KMS-11 (cell line): ENCODE data around the gene CA11.
"Not testable (repeated sequence)": the region's sequence is repeated elsewhere in the genome, so short reads cannot be mapped to it uniquely, and the experiment has no call there.

Source experiments
- H2AFZ ChIP-seq: fragments of 200-600 bp; sonication (generic); 2 replicates; pipeline ENCODE4 v1.6.1; 2016; ENCODE audit warnings: antibody characterized with exemption, mixed run types, low read depth
- H3K27ac ChIP-seq: fragments of 200-600 bp; sonication (generic); 2 replicates; pipeline ENCODE4 v1.6.1; 2016; ENCODE audit warnings: mild to moderate bottlenecking, mixed run types
- H3K27me3 ChIP-seq: fragments of 200-600 bp; sonication (generic); 2 replicates; pipeline ENCODE4 v1.6.1; 2017; ENCODE audit warnings: mild to moderate bottlenecking, low read depth, mixed run types, moderate library complexity; ENCODE audit not compliant: insufficient read depth
- H3K36me3 ChIP-seq: fragments of 200-600 bp; sonication (generic); 2 replicates; pipeline ENCODE4 v1.6.1; 2017; ENCODE audit warnings: mild to moderate bottlenecking, mixed run types; ENCODE audit not compliant: insufficient read depth
- H3K4me1 ChIP-seq: fragments of 200-600 bp; sonication (generic); 2 replicates; pipeline ENCODE4 v1.6.1; 2016; ENCODE audit warnings: mild to moderate bottlenecking, low read depth, mixed run types; ENCODE audit not compliant: poor library complexity, severe bottlenecking
- H3K4me2 ChIP-seq: fragments of 200-600 bp; sonication (generic); 2 replicates; pipeline ENCODE4 v1.7.0; 2016; ENCODE audit warnings: mild to moderate bottlenecking, mixed run types
- H3K4me3 ChIP-seq: fragments of 200-600 bp; sonication (generic); IDR thresholded peaks from 2 replicates; pipeline ENCODE4 v1.6.1; 2017; ENCODE audit warnings: low read depth, low read length, mixed read lengths; ENCODE audit not compliant: insufficient read depth
- H3K79me2 ChIP-seq: fragments of 200-600 bp; sonication (generic); 2 replicates; pipeline ENCODE4 v1.6.1; 2016; ENCODE audit warnings: low read depth, mixed run types; ENCODE audit not compliant: insufficient read depth
- H3K9ac ChIP-seq: fragments of 200-600 bp; sonication (generic); 2 replicates; pipeline ENCODE4 v1.6.1; 2016; ENCODE audit warnings: mild to moderate bottlenecking, mixed run types
- H4K20me1 ChIP-seq: fragments of 200-600 bp; sonication (generic); 2 replicates; pipeline ENCODE4 v1.6.1; 2016; ENCODE audit warnings: mild to moderate bottlenecking, mixed run types; ENCODE audit not compliant: insufficient read depth
- TF ChIP-seq, protein P1 (sequence below): fragments of 200-600 bp; sonication (generic); conservative IDR thresholded peaks from 2 replicates; pipeline ENCODE4 v1.6.1; 2017; ENCODE audit warnings: low read depth, mild to moderate bottlenecking, antibody characterized with exemption, low read length, moderate library complexity, mixed read lengths

The CA11 gene

DNA sequence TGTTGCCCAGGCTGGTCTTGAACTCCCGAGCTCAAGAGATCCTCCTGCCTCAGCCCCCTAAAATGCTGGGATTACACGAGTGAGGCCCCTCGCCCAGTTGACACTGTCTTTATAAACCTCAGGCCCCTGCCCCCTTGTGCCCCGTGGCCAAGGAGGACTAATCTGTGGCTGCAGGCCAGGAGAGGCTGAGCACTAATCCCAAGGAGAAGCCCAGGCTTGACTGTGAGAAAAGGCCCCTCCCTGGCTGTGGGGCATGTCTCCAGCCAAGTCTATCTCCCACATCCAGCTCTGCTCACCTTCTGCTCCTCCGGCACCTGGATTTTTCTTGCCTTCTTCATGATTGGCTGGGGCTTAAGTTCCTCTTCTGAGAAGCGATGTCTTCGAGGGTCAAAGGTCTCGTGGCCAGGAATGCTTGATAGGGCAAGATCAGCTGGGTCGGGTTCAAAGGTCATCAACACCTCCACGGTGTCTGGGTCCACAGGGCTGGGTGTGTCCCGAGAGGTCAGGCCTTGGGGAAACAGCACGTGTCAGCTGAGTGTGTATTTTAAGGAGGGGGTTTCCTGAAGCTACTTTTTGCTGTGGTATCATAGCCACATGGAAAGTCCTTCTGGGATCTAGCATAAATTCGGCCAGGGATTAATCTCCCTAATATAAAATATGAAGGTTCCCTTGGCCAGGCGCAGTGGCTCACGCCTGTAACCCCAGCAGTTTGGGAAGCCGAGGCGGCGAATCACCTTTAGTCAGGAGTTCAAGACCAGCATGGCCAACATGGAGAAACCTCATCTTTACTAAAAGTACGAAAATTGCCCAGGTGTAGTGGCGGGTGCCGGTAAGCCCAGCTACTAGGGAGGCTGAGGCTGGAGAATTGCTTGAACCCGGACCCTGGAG is 12.6 kb downstream of the CA11 start:
- no peak overlapping the region for H3K4me3 ChIP-seq
- H3K4me1 ChIP-seq, result peaks cover 41% of the 10 kb centered on the region
- no peaks in the 10 kb centered on the region for H3K36me3 ChIP-seq
- H4K20me1 ChIP-seq, result no peaks in the 10 kb centered on the region
- H3K4me2 ChIP-seq, result peak overlapping the region; percentile 92
- TF ChIP-seq, protein P1, sequence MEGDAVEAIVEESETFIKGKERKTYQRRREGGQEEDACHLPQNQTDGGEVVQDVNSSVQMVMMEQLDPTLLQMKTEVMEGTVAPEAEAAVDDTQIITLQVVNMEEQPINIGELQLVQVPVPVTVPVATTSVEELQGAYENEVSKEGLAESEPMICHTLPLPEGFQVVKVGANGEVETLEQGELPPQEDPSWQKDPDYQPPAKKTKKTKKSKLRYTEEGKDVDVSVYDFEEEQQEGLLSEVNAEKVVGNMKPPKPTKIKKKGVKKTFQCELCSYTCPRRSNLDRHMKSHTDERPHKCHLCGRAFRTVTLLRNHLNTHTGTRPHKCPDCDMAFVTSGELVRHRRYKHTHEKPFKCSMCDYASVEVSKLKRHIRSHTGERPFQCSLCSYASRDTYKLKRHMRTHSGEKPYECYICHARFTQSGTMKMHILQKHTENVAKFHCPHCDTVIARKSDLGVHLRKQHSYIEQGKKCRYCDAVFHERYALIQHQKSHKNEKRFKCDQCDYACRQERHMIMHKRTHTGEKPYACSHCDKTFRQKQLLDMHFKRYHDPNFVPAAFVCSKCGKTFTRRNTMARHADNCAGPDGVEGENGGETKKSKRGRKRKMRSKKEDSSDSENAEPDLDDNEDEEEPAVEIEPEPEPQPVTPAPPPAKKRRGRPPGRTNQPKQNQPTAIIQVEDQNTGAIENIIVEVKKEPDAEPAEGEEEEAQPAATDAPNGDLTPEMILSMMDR, result no peak
- peak overlapping the region; percentile 62 for H3K27ac ChIP-seq
- no peaks in the 10 kb centered on the region for H3K79me2 ChIP-seq
- H3K9ac ChIP-seq, result peak overlapping the region; percentile 1; the same call in 1 of the 2 replicates
- H3K27me3 ChIP-seq, result no peaks in the 10 kb centered on the region
- H2AFZ ChIP-seq, result no peak overlapping the region

DNA sequence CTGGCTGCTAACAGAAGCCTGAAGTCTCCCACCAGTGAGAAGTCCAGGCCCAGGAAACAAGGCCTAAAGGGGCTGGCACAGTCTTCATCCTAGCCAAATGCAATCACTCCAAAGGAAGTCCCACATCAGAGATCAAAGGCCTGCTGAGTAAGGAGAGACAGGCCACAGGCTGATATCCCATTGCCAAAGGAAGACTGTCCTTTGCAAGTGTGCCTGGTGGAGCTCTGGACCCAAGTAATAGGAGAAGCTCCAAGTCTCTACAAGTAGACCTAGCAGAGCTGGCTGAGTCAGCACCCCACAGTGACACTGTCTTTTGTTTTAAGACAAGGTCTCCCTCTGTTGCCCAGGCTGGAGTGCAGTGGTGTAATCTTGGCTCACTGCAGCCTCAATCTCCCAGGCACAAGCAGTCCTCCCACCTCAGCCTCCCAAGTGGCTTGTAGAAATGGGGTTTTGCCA is 13.3 kb downstream of the CA11 start:
- no peak overlapping the region for H3K9ac ChIP-seq
- no peaks in the 10 kb centered on the region for H3K27me3 ChIP-seq
- no peak overlapping the region for H2AFZ ChIP-seq
- peak overlapping the region; percentile 62 for H3K27ac ChIP-seq
- peak overlapping the region; percentile 92 for H3K4me2 ChIP-seq
- no peak overlapping the region for H3K4me3 ChIP-seq
- no peaks in the 10 kb centered on the region for H3K79me2 ChIP-seq
- H3K4me1 ChIP-seq, result peaks cover 44% of the 10 kb centered on the region
- no peaks in the 10 kb centered on the region for H4K20me1 ChIP-seq
- no peaks in the 10 kb centered on the region for H3K36me3 ChIP-seq
- TF ChIP-seq, protein P1, result no peak

DNA sequence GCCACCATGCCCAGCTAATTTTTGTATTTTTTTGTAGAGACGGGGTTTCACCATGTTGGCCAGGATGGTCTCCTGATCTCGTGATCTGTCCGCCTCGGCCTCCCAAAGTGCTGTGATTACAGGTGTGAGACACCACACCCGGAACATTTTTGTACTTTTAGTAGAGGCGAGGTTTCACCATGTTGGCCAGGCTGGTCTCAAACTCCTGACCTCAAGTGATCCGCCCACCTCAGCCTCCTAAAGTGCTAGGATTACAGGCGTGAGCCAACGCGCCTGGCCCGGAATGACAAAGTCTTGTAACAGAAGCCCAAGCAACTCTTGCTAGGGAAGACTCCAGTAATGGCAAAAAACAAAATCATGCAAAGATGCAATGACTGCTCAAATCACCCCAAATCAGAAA is 13.7 kb downstream of the CA11 start:
- not testable (repeated sequence) for H3K9ac ChIP-seq, H4K20me1 ChIP-seq, H2AFZ ChIP-seq, H3K36me3 ChIP-seq, H3K4me3 ChIP-seq, H3K27me3 ChIP-seq, H3K79me2 ChIP-seq
- Histone ChIP-seq H3K4me2 (peak overlapping the region; percentile 92; the same call in 1 of the 2 replicates), H3K27ac (peak overlapping the region; percentile 62; the same call in 1 of the 2 replicates), H3K4me1 (peaks cover 48% of the 10 kb centered on the region)

DNA sequence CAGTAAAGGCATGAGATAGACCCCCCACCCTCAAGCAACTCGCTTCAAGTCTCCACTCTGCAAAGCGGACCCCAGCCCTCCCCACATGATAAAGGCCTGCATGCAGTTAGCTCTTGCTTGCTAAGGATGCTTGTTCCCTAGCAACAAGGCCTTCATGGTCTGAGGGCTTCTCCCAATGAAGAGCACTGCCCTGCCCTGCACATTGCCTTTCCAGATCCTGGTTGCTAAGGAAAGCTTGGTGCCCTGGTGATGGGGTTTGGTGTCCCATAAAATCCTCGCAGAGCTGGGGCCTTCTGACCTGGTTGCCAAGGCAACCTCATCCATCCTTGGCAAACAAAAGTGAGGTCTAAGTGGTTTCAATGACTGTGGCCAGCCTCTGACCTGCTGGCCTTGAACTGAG is 14.8 kb downstream of the CA11 start:
- Histone ChIP-seq H3K27ac (no peak overlapping the region), H3K36me3 (no peaks in the 10 kb centered on the region), H3K9ac (no peak overlapping the region), H3K4me2 (no peak overlapping the region), H3K27me3 (no peaks in the 10 kb centered on the region), H3K4me1 (peaks cover 47% of the 10 kb centered on the region), H4K20me1 (no peaks in the 10 kb centered on the region), H3K79me2 (no peaks in the 10 kb centered on the region), H3K4me3 (no peak overlapping the region), H2AFZ (no peak overlapping the region)
- TF ChIP-seq, protein P1, result no peak
